ENCODE results near the gene SLC25A22.
A peak's percentile ranks its signal among the peaks of the same experiment; 100 is the strongest.

Gene SLC25A22

GRCh38 chr11:788009-788640, 10.0 kb downstream of the SLC25A22 start:
- TF ChIP-seq EP300 (IDR thresholded peaks at IDR 0.05; ENCODE audit: borderline replicate concordance) (no peak), REST (IDR thresholded peaks at IDR 0.05; ENCODE audit: low read depth) (no peak), ZBTB7A (IDR thresholded peaks at IDR 0.05; ENCODE audit: low read depth) (no peak), CREB1 (IDR thresholded peaks at IDR 0.05; ENCODE audit: low read depth) (no peak)

GRCh38 chr11:787084-787675, 10.9 kb downstream of the SLC25A22 start:
- no peak for TF ChIP-seq EP300 (IDR thresholded peaks at IDR 0.05; ENCODE audit: borderline replicate concordance)
- TF ChIP-seq EGR1 (IDR thresholded peaks at IDR 0.05) = no peak
- no peak for TF ChIP-seq TAF1 (IDR thresholded peaks at IDR 0.05; ENCODE audit: low read depth)
- TF ChIP-seq REST (IDR thresholded peaks at IDR 0.05; ENCODE audit: low read depth) = no peak
- no peak for TF ChIP-seq CREB1 (IDR thresholded peaks at IDR 0.05; ENCODE audit: low read depth)
- TF ChIP-seq NFIC (IDR thresholded peaks at IDR 0.05) = no peak
- TF ChIP-seq CEBPB (IDR thresholded peaks at IDR 0.05) = no peak
- no peak for TF ChIP-seq MAX (IDR thresholded peaks at IDR 0.05)
- TF ChIP-seq FOXM1 (IDR thresholded peaks at IDR 0.05; ENCODE audit: borderline replicate concordance, low read depth) = no peak
- no peak for TF ChIP-seq ZBTB7A (IDR thresholded peaks at IDR 0.05; ENCODE audit: low read depth)
- TF ChIP-seq RAD21 (IDR thresholded peaks at IDR 0.05; ENCODE audit: low read depth) = no peak
- no peak for TF ChIP-seq USF1 (IDR thresholded peaks at IDR 0.05)
- TF ChIP-seq TCF12 (IDR thresholded peaks at IDR 0.05; ENCODE audit: low read depth) = no peak
- TF ChIP-seq TEAD4 (IDR thresholded peaks at IDR 0.05) = no peak
- TF ChIP-seq YY1 (IDR thresholded peaks at IDR 0.05; ENCODE audit: low read depth) = no peak

- TF ChIP-seq REST (IDR thresholded peaks at IDR 0.05; ENCODE audit: low read depth) (no peak), YY1 (IDR thresholded peaks at IDR 0.05; ENCODE audit: low read depth) (no peak), EP300 (IDR thresholded peaks at IDR 0.05; ENCODE audit: borderline replicate concordance) (no peak), USF1 (IDR thresholded peaks at IDR 0.05) (no peak), EGR1 (IDR thresholded peaks at IDR 0.05) (no peak), CEBPB (IDR thresholded peaks at IDR 0.05) (no peak), TEAD4 (IDR thresholded peaks at IDR 0.05) (no peak), NFIC (IDR thresholded peaks at IDR 0.05) (no peak), FOXM1 (IDR thresholded peaks at IDR 0.05; ENCODE audit: borderline replicate concordance, low read depth) (no peak), TAF1 (IDR thresholded peaks at IDR 0.05; ENCODE audit: low read depth) (no peak), ZBTB7A (IDR thresholded peaks at IDR 0.05; ENCODE audit: low read depth) (no peak), RAD21 (IDR thresholded peaks at IDR 0.05; ENCODE audit: low read depth) (no peak), TCF12 (IDR thresholded peaks at IDR 0.05; ENCODE audit: low read depth) (no peak)
Measured at GRCh38 chr11:786235-787083, 11.6 kb downstream of the SLC25A22 start.

- TF ChIP-seq MAX (IDR thresholded peaks at IDR 0.05) (0 out of 2 replicates have a peak, but pooled peaks have one; percentile 28), RAD21 (IDR thresholded peaks at IDR 0.05; ENCODE audit: low read depth) (peak; percentile 46; the same call in 1 of the 2 replicates), FOXM1 (IDR thresholded peaks at IDR 0.05; ENCODE audit: borderline replicate concordance, low read depth) (no peak)
Measured at GRCh38 chr11:783581-784015, 14.5 kb downstream of the SLC25A22 start.
